ENCODE results near the gene GRAMD1C. TPM values are rescaled to one million over a fixed set of nuclear protein-coding genes. Genes with fewer than 3 reads are reported as not detected.

Gene GRAMD1C
- total RNA-seq, 4 donors from 2014 or later: 16.5 to 70.9 (median 25.5) TPM

DNA sequence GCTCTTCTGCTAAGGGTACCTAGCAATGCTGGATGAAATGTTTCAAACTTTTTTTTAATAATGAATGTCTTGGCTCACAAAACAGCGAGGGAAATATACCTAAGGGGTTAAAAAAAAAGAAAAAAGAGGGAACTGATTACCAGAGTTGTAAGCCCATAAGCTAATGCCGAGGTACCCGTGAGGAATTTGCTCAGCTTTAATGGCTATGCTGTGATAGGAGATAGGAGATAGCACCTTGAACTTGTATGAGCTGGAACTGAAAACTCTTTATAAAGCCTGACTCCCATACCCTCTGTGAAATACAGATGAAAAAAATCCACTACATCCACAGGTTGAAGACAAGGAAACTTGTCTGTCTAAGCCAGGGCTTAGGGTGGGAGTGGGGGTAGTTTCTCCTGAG is 13.9 kb downstream of the GRAMD1C start:
- DNase-seq (ENCODE audit: low spot score in 2 of 2): no peak
- no peaks in the 10 kb centered on the region for H3K27me3 ChIP-seq
- H3K27ac ChIP-seq: no peak overlapping the region
- H3K36me3 ChIP-seq: no peaks in the 10 kb centered on the region
- TF ChIP-seq, protein P1, sequence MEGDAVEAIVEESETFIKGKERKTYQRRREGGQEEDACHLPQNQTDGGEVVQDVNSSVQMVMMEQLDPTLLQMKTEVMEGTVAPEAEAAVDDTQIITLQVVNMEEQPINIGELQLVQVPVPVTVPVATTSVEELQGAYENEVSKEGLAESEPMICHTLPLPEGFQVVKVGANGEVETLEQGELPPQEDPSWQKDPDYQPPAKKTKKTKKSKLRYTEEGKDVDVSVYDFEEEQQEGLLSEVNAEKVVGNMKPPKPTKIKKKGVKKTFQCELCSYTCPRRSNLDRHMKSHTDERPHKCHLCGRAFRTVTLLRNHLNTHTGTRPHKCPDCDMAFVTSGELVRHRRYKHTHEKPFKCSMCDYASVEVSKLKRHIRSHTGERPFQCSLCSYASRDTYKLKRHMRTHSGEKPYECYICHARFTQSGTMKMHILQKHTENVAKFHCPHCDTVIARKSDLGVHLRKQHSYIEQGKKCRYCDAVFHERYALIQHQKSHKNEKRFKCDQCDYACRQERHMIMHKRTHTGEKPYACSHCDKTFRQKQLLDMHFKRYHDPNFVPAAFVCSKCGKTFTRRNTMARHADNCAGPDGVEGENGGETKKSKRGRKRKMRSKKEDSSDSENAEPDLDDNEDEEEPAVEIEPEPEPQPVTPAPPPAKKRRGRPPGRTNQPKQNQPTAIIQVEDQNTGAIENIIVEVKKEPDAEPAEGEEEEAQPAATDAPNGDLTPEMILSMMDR (IDR thresholded peaks at IDR 0.05): no peak
- TF ChIP-seq POLR2A (IDR thresholded peaks at IDR 0.05): no peak
- no peak for TF ChIP-seq EP300 (IDR thresholded peaks at IDR 0.05)
- TF ChIP-seq POLR2AphosphoS5 (IDR thresholded peaks at IDR 0.05): no peak
- 62% methylated on average over 3 of the region's 3 CpGs for WGBS
- no peak overlapping the region for H3K4me3 ChIP-seq
- no peaks in the 10 kb centered on the region for H3K9me3 ChIP-seq
- peaks cover 10% of the 10 kb centered on the region for H3K4me1 ChIP-seq

DNA sequence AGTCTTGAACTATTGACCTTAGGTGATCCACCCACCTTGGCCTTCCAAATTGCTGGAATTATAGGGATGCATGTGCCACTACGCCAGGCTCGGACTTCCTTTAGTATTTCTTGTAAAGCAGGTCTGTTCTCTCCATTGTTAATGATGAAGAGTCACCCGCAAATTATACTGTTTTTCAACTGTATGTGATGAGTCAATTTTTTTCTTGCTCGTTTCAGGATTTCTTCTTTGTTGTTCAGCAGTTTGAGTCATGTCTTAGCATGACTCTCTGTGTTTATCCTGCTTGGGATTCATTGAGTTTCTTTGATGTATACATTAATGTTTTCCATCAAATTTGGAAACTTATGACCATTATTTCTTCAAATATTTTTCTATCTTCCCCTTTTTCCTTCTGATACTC is 28.9 kb downstream of the GRAMD1C start:
- H3K27ac ChIP-seq: no peak overlapping the region
- no peaks in the 10 kb centered on the region for H3K36me3 ChIP-seq
- no peak for DNase-seq (ENCODE audit: low spot score in 2 of 2)
- TF ChIP-seq POLR2AphosphoS5 (IDR thresholded peaks at IDR 0.05) (no peak), POLR2A (IDR thresholded peaks at IDR 0.05) (no peak), EP300 (IDR thresholded peaks at IDR 0.05) (no peak)
- TF ChIP-seq, protein P1 (IDR thresholded peaks at IDR 0.05): no peak
- no peaks in the 10 kb centered on the region for H3K27me3 ChIP-seq
- 61% methylated on average over 4 of the region's 4 CpGs for WGBS
- no peaks in the 10 kb centered on the region for H3K9me3 ChIP-seq
- H3K4me3 ChIP-seq: no peak overlapping the region
- no peaks in the 10 kb centered on the region for H3K4me1 ChIP-seq

DNA sequence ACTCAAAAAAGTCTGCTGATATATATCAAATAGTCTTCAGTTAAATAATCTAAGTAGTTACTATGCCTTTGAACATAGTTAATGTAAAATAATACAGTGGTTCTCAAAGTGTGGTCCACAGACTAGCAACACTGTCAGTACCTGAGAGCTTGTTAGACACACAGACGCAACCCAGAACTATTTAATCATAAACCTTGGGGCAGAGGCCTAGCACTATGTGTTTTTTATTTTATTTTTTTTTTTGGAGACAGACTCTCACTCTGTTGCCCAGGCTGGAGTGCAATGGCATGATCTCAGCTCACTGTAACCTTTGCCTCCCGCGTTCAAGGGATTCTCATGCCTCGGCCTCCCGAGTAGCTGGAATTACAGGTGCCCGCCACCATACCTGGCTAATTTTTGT is 34.7 kb downstream of the GRAMD1C start:
- no peak for DNase-seq (ENCODE audit: low spot score in 2 of 2)
- no peak overlapping the region for H3K27ac ChIP-seq
- H3K27me3 ChIP-seq: no peaks in the 10 kb centered on the region
- H3K36me3 ChIP-seq: no peaks in the 10 kb centered on the region
- H3K9me3 ChIP-seq: no peaks in the 10 kb centered on the region
- no peak overlapping the region for H3K4me3 ChIP-seq
- 95% methylated on average over 6 of the region's 6 CpGs for WGBS
- TF ChIP-seq, protein P1 (IDR thresholded peaks at IDR 0.05): no peak
- TF ChIP-seq POLR2A (IDR thresholded peaks at IDR 0.05): no peak
- no peak for TF ChIP-seq POLR2AphosphoS5 (IDR thresholded peaks at IDR 0.05)
- no peak for TF ChIP-seq EP300 (IDR thresholded peaks at IDR 0.05)
- H3K4me1 ChIP-seq: no peaks in the 10 kb centered on the region

DNA sequence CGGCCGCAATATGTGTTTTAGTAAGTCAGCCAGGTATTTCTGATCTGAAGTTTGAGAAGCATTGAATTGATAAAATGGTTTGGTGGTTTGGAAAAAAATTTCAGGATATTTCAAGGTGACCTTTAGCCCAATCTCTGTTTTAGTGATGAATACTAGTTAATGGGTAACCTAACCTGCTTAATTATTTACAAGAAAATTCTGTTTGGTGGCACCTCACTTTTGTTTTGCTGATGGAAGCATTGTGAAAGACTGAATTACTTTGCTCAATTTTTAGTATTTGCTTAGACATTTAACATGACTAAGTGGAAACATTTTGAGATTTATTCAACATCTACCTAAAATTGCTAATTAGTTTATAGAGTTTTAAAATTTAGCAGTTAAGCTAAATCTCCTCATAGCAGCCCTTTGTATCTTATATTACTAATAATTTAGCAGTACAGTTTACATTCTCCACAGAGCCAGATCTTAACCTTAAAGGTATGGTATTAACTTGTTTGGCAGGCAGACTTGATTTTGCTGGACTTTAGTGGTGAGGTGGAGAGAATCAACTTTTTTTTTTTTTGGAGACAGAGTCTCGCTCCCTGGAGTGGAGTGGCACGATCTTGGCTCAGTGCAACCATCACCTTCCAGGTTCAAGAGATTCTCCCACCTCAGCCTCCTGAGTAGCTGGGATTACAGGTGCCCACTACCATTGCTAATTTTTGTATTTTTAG is 35.4 kb downstream of the GRAMD1C start:
- Histone ChIP-seq H3K27me3 (no peaks in the 10 kb centered on the region), H3K36me3 (no peaks in the 10 kb centered on the region), H3K9me3 (no peaks in the 10 kb centered on the region), H3K4me3 (no peak overlapping the region), H3K27ac (no peak overlapping the region), H3K4me1 (no peaks in the 10 kb centered on the region)
- DNase-seq (ENCODE audit: low spot score in 2 of 2): no peak
- TF ChIP-seq EP300 (IDR thresholded peaks at IDR 0.05) (no peak), POLR2AphosphoS5 (IDR thresholded peaks at IDR 0.05) (no peak), POLR2A (IDR thresholded peaks at IDR 0.05) (no peak)
- TF ChIP-seq, protein P1 (IDR thresholded peaks at IDR 0.05): no peak
- WGBS: 95% methylated on average over 4 of the region's 4 CpGs

DNA sequence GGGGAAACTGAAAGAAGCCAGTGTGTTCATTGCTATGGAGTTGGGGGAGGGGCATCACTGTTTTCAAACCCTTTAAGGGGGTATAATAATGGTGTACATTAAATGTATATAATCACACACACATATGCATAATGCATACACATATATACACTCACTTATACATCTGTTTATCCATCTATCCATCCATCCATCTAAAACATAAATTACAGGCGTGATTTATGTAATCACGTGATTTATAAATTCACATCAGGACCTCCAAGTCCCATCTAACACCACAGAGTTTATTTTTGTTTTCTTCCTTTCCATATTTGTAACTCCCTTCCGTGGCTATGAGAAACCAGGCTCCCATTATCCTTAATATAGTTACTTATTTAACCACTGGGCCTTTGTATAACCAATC is 39.8 kb downstream of the GRAMD1C start:
- no peaks in the 10 kb centered on the region for H3K27me3 ChIP-seq

More for the DNA sequence above, 39.8 kb downstream of the GRAMD1C start:
- H3K4me1 ChIP-seq: no peaks in the 10 kb centered on the region
- H3K9me3 ChIP-seq: no peaks in the 10 kb centered on the region
- TF ChIP-seq POLR2AphosphoS5 (IDR thresholded peaks at IDR 0.05): no peak
- no peak for TF ChIP-seq POLR2A (IDR thresholded peaks at IDR 0.05)
- no peak for TF ChIP-seq EP300 (IDR thresholded peaks at IDR 0.05)
- TF ChIP-seq, protein P1 (IDR thresholded peaks at IDR 0.05): no peak
- no peak overlapping the region for H3K27ac ChIP-seq
- WGBS: 95% methylated on average over 3 of the region's 3 CpGs
- no peak for DNase-seq (ENCODE audit: low spot score in 2 of 2)
- H3K4me3 ChIP-seq: no peak overlapping the region
- H3K36me3 ChIP-seq: no peaks in the 10 kb centered on the region

All from suprapubic skin (tissue), 4 donors.